Activated T-cell treated with anti-CD3 and anti-CD28 coated beads for 24 hours (primary cell): Measurements from ENCODE around the gene ZBTB25.
A peak's percentile ranks its signal among the peaks of the same experiment; 100 is the strongest.

Experiments
- DNase-seq: peaks from one replicate; pipeline ENCODE4 v3.0.0-alpha.2; 2020; ENCODE audit warnings: low read depth

ZBTB25 gene

DNA sequence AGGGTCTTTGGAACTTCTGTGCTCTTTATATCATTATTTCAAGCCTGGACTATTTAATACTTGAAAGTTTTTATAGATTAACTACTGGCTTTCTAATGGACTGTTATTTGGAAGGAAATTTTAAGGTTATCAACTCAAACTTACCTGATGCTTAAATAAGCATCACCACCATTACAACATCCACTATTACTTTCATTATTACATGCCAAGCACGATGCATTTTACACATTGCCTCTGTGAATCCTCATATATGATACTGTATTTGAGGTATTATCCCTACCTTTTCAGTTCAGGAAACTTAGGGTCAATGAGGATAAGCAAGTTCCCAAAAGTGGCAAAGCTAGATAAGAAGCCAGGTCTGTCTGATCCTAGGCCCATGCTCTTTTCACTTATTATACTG lies 13.3 kb upstream of the ZBTB25 start:
- no peak for DNase-seq

GRCh38 chr14:64515053-64515452 lies 11.4 kb upstream of the ZBTB25 start:
- DNase-seq, result no peak

DNA sequence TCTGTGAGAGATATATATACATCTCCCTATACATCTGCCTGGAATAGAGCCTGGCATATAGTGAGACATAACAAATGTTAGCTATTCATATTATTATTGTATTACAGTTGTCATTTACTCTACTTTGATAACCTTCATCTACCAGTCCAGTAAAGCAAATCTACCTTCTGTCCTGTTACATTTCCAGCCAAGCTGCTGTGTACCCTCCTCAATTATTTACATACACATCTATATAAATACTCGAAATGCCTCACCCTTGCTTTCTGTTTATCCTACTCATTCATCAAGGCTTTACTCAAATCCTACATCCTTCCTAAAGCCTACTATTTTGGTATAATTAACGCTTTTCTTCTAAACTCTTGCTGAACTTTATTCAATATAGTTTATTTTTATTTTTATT lies 9.6 kb upstream of the ZBTB25 start:
- no peak for DNase-seq

GRCh38 chr14:64510825-64511671 lies 7.4 kb upstream of the ZBTB25 start:
- peak; percentile 50 for DNase-seq

- no peak for DNase-seq
Observed at GRCh38 chr14:64509036-64509435, 5.4 kb upstream of the ZBTB25 start.

DNA sequence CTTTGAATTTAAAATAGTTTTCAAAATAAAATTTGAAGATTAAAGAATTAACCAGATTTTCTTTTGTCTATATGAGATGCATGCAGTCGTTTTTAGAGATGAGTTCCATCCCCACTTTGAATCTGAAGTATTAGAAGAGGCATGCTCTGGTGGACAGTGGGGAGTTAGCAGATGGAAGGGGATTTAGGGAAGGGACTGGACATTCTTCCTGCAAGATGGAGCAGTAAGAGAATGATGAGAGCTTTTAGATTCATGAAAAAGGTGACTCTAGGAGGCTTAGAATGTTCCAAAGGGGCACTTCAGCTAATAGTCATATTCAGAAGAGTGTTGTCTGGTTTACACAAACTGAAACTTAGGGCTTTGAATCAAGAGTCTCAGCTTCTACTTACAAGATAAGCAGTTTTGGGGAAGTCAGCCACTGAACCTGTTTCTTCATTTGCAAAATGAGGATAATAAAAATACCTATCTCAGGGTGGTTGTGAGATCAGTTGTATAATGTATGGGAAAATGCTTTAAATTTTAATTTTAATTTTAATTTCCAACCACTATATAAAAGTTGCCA lies 4.7 kb upstream of the ZBTB25 start:
- DNase-seq, result no peak

DNA sequence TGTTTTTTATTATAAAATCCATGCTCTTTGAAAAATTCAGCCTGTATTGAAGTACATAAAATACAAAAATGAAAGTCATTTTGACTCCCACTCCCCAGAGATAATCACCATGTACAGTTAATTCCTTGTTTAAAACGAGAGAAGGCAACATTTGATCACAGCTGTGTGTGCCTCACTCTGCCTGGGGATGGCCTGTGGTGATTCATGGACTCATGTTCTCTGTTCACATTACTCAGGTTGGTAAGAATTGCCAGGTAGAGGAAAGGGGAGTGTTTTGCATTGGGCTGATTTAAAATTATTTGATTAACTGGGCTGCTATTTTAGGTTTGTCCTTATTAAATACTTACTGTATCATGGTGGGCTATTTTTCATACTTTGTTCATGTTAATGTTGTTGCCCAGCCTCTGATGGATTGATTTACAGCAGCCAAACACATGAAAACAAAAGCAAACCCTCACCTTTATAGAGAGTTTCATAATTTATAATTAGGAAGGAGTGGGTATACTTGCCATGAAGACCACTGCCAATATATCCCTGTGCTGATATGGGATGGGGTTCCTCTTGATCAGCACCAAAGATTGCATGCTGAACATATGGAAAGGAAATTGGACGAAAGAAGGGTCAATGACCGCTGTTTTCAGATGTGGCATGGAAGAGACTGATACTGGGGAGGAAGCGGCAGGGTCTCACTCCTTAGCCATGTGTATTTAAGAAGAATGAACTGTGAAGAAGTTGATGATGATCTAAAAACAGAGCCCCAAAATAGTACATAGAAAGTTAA lies 3.9 kb upstream of the ZBTB25 start:
- no peak for DNase-seq

DNA sequence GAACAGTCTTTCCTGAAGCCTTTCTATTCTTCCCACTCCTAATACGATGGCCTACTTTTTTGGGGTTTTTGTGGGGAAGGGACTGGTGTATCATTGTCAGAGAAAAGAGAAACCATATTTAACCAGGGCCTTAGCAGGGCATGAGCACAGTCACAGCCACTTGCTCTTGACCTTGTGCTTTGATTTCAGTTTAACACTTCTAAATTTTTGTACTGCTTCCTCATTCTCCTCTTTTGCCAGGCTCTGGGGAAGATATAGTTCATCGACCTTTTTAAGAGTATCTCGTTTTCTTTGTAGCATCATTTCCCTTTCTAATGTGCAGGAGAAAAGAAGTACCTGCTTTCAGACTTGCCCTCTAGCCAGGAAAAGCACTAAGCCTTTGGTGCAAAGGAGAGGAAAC lies 3.1 kb upstream of the ZBTB25 start:
- DNase-seq, result no peak

- DNase-seq, result peak; percentile 81
Observed at GRCh38 chr14:64504897-64505794, 1.5 kb upstream of the ZBTB25 start.

- DNase-seq, result peak; percentile 81
Observed at GRCh38 chr14:64504310-64504896, 765 bp upstream of the ZBTB25 start, which contains the start of gene ZBTB1. Gene ZBTB1, plus strand, starts transcription at chr14:64504770. Its CDS starts 16,735 bp downstream, at chr14:64521505.

DNA sequence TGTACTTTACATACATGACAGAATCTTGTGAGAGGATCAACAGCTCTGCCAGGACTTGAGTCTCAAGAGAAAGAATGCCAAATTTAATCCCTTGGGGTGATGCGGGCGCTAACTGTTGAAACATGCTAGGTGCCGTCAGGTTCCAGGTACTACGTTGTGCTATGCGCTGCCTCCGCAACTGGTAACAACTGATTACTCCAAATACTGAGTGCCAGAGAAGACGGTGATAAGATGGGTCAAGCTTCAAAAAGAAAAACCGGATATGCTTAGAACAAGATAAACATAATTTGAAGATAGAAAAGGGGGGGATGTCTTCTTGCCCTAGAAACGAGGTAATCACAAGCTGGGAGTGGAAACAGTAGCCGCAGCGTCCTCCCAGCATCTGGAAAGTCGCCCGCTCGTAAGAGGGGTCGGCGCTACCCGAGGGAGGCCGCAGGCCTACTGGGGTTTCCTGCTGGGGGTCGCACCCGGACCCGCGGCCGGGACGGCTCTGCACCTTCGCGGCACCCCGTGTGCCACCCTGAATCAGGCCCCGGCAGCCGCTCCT lies 678 bp downstream of the ZBTB25 start:
- no peak for DNase-seq

GRCh38 chr14:64502456-64502855 lies 1.2 kb downstream of the ZBTB25 start:
- no peak for DNase-seq

DNA sequence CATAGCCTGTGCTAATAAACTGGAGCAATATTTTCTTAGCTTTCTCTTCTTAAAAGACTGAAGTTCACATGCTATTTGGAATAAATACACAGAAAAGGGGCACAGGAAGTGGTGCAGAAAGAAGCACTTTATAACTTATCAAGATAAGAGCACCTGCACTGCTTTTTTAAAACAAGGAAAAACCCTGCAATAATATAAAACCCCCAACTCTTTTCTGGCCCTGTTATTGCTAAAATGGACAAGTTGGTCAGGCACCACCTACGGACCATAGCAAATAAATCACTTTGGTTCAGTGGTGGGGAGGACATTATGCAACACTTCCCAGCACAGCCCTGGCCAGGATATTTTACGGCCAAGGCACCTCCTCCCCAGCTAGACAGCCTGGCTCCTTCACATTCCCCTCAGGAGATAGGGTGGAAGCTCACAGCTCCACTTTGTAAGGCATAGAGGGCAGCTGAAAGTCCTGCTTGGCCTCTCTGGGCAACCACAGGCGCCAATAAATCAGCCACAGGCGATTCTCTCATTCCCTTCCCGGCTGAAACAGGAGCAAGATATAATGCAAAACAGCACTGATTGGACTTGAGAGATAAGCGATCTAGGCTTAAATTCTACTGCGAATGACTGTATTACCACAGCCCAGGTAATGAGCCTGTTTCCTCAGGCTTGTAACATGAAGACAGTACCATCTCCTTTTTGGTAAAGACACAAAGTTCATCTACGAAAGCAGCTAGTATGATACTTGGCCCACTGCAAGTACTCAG lies 2.0 kb downstream of the ZBTB25 start:
- no peak for DNase-seq

DNA sequence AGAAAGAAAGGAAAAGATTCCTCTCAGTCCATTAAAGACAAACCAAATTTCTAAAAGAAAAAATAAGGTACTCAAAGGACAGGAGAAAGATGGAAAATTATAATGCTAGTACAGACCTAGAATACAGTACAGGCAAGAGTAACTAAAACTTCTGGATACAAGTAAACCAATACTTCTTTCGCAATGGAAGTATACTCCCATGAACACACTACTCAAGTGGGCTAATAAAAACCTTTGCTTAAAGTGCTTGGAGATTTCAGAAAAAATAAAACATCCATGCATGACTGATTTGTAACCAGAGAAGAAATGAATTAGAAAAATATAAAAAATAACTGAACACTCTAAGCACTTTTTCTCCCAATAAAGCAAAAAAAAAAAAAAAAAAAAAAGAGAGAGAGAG lies 3.5 kb downstream of the ZBTB25 start:
- no peak for DNase-seq

DNA sequence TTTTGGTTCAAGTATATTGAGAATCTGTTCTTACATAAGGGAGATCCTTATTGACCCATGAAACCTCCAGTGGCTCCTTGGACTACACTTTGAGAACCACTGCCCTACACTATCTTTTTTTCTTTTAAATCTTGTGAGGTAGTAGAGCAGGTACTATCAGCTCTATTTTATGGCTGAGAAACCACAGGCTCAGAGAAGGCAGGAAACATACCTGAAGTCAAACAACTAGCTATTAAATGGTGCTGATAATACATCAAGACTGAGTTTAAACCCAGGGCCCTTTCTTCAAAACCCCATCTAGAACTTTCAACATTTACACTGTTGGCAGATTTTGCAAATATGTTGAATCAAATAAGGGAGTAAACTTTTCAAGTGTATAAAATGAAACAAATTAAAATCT lies 6.9 kb downstream of the ZBTB25 start:
- no peak for DNase-seq

DNA sequence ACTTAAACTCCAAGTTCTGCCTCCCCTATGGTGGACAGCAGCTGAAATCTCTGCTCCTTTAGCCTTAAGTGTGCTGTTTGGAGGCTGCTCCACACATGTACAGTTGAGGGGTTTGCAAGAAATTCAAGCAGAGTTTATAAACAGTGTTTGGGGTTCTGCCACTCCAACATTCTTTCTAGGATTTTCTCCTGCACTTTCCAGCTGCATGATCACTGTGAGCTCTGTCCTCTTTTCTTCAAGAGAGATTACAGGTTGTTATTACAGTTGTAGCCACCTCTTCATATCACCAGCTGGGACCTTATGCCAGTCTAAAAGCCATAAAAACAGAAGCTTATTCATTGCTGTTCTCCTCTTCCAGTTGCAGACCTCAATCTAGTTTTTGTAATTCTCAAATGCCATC lies 8.4 kb downstream of the ZBTB25 start:
- no peak for DNase-seq

- no peak for DNase-seq
Observed at GRCh38 chr14:64493455-64493854, 10.2 kb downstream of the ZBTB25 start.

- no peak for DNase-seq
Observed at GRCh38 chr14:64491637-64492036, 12.0 kb downstream of the ZBTB25 start.

DNA sequence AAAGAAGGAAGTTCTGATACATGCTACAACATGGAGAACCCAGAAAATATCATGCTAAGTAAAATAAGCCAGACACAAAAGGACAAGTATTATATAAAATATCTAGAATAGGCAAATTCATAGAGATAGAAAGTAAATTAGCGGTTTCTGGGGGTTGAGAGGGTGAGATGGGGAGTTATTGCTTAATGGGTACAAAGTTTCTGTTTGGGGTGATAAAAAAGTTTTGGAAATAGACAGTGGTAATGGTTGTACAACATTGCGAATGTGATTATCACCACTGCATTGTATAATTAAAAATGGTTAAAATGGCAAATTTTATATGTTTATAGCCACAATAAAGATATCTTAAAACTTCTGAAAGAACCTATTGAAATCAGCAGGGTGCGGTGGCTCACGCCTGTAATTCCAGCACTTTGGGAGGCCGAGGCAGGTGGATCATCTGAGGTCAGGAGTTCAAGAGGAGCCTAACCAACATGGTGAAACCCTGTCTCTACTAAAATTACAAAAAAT lies 15.0 kb downstream of the ZBTB25 start:
- DNase-seq, result no peak

DNA sequence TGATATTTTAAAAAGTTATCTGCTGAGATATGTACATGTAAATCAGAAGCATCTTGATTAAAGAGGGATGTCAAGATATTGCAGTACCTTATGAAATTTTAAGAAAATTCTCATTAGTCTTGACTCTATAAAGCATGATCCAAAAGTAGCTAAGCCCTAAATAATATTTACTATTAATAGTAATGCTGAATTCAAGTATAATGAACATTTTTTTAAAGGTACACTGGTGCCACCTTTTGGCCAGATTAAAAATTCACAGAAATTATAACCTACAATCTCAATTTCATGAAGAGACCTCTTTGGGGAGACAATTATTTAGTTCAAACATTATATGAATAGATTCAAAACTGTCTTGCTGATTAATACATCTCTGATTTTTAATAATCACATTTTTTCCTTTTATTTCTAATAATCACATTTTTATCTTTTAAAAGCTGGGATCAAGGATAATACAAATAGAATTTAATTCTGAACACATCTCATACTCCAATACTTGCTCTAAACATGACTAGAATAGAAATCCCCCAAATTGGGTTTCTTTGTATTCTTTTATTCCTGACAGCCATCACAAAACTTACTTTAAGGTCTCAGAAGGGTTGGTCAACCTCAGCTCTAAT lies 24.9 kb downstream of the ZBTB25 start:
- DNase-seq, result no peak
